Stimulated activated memory B cell treated with anti-CD40 and anti-IgM and Interleukin-4, amounts not matched to agents 10 μg/mL and 1 μg/mL and 100 μg/mL, for 72 hours (primary cell): ENCODE data around the gene RRM2.

Experiments used
- ATAC-seq: fragments of 150-1000 bp; cut with Tn5 transposase; 2 replicates; pipeline ENCODE4 v1.10.0; 2021
- H3K27ac Mint-ChIP-seq: one replicate; pipeline ENCODE4 v1.8.0; 2022; ENCODE audit warnings: mild to moderate bottlenecking, mixed read lengths
- H3K27me3 Mint-ChIP-seq: one replicate; pipeline ENCODE4 v1.8.0; 2022; ENCODE audit warnings: mixed read lengths
- H3K36me3 Mint-ChIP-seq: one replicate; pipeline ENCODE4 v1.8.0; 2022; ENCODE audit warnings: mixed read lengths
- H3K4me1 Mint-ChIP-seq: one replicate; pipeline ENCODE4 v1.8.0; 2022; ENCODE audit warnings: mixed read lengths
- H3K4me3 Mint-ChIP-seq: one replicate; pipeline ENCODE4 v1.8.0; 2022; ENCODE audit warnings: mild to moderate bottlenecking, moderate library complexity, mixed read lengths
- H3K9me3 Mint-ChIP-seq: one replicate; pipeline ENCODE4 v1.8.0; 2022; ENCODE audit warnings: mixed read lengths

The RRM2 gene

DNA sequence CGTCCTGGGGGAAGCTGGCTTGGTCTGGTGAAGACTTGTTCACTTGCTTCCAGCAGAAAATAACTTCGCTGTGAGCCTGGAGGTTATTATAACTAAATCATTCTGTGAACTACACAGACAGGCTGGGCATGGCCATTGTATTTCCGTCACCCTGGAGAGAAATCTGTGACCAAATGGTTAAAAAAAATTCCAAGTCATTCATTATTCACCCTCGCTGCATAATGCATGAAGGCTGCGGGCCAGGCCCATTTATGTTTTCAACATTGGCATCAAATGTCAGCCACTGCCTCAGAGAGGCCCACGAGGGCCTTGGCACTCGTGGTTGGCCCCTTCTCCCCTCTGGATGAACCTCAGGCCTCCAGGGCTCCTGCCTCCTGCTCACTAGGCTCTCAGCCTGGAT lies 57.7 kb downstream of the RRM2 start:
- Mint-ChIP-seq H3K4me3 (no peak overlapping the region), H3K9me3 (no peaks in the 10 kb centered on the region), H3K27me3 (no peaks in the 10 kb centered on the region), H3K36me3 (no peaks in the 10 kb centered on the region), H3K4me1 (no peaks in the 10 kb centered on the region), H3K27ac (no peak overlapping the region)
- ATAC-seq: no peak
